Muscle of arm (tissue), 12 donors: ENCODE results near the gene DOCK1. TPM values are rescaled to one million over a fixed set of nuclear protein-coding genes. Genes with fewer than 3 reads are reported as not detected.
"Not testable (repeated sequence)": the region's sequence is repeated elsewhere in the genome, so short reads cannot be mapped to it uniquely, and the experiment has no call there.

ENCODE experiments used
- DNase-seq: peaks from one replicate; pipeline ENCODE4 v3.0.0-alpha.2; 2013
- polyA plus RNA-seq, 12 donors: library from polyadenylated mRNA; unstranded; fragments of 120-200 nt; gene quantifications; one replicate each; pipeline ENCODE4 v1.2.1, GENCODE V29; 2013; ENCODE audit not compliant: insufficient read length in 12 of 12

Gene DOCK1
- polyA plus RNA-seq, 12 donors: 17.7 to 53.4 (median 34.0) TPM; not detected in 1

GRCh38 chr10:126924180-126924914 is 19.1 kb downstream of the DOCK1 start:
- no peak for DNase-seq

GRCh38 chr10:126924915-126925300 is 19.7 kb downstream of the DOCK1 start:
- no peak for DNase-seq

GRCh38 chr10:126926568-126926967 is 21.3 kb downstream of the DOCK1 start:
- no peak for DNase-seq

GRCh38 chr10:126927799-126928198 is 22.6 kb downstream of the DOCK1 start:
- no peak for DNase-seq

GRCh38 chr10:126928274-126928673 is 23.0 kb downstream of the DOCK1 start:
- DNase-seq: no peak

- DNase-seq: no peak
Observed at GRCh38 chr10:126929391-126929790, 24.2 kb downstream of the DOCK1 start.

GRCh38 chr10:126930131-126930882 is 25.1 kb downstream of the DOCK1 start:
- DNase-seq: peak; percentile 43

GRCh38 chr10:126930883-126931503 is 25.8 kb downstream of the DOCK1 start:
- DNase-seq: peak; percentile 75

- DNase-seq: no peak
Observed at GRCh38 chr10:126931544-126931943, 26.3 kb downstream of the DOCK1 start.

- no peak for DNase-seq
Observed at GRCh38 chr10:126932516-126932915, 27.3 kb downstream of the DOCK1 start.

GRCh38 chr10:126933116-126933515 is 27.9 kb downstream of the DOCK1 start:
- no peak for DNase-seq

- no peak for DNase-seq
Observed at GRCh38 chr10:126935263-126935946, 30.2 kb downstream of the DOCK1 start.

- DNase-seq: no peak
Observed at GRCh38 chr10:126937026-126937425, 31.8 kb downstream of the DOCK1 start.

- DNase-seq: not testable (repeated sequence)
Observed at GRCh38 chr10:126938121-126938520, 32.9 kb downstream of the DOCK1 start.

GRCh38 chr10:126939706-126940105 is 34.5 kb downstream of the DOCK1 start:
- no peak for DNase-seq

GRCh38 chr10:126940670-126941310 is 35.6 kb downstream of the DOCK1 start:
- DNase-seq: no peak

GRCh38 chr10:126944191-126944590 is 39.0 kb downstream of the DOCK1 start:
- DNase-seq: no peak

- DNase-seq: no peak
Observed at GRCh38 chr10:126945351-126946030, 40.3 kb downstream of the DOCK1 start.

GRCh38 chr10:126946746-126947145 is 41.5 kb downstream of the DOCK1 start:
- DNase-seq: no peak

GRCh38 chr10:126948355-126949160 is 43.3 kb downstream of the DOCK1 start:
- no peak for DNase-seq
